ENCODE results near the gene DOCK3.
"Not testable (repeated sequence)": the region's sequence is repeated elsewhere in the genome, so short reads cannot be mapped to it uniquely, and the experiment has no call there.

The DOCK3 gene

DNA sequence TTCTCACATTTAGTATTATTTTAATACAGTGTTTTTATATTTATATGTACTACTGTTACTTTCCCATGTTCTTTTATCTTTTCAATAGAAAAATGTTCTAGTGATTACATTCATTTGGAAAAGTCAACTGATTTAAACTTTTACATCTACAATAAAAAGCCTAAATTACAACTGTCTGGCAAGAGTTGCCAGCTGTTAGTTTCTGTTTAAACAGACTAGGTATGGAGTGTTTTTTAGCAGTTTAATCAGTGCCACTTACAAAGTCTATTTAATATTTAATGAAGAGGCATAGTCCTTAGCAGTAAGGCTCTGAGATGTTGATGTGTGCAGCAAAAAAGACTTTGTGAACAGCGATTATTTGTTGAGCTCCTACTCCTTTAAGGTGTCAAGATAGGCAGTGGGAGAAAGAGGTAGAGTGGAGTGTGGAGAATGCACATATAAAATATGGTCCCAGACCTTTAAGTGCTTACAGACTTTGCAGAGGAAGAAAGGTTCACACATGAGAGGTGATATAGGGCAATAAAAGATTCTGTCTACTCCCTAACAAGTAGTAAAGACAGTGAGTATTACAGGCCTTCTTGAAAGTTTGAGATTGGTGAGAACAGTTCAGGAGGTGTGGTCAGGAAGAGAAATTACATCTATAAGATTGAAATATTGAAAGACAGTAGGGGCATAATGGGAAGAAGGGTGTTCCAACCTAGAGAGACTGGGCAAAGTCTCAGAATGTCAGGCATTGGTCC, 320.5 kb downstream of the DOCK3 start:
- DNase-seq, result no peak

- DNase-seq, result no peak
Observed at GRCh38 chr3:51002495-51002894, 327.8 kb downstream of the DOCK3 start.

GRCh38 chr3:51004235-51004634, 329.5 kb downstream of the DOCK3 start:
- DNase-seq, result no peak

- DNase-seq, result no peak
Observed at GRCh38 chr3:51024121-51024520, 349.4 kb downstream of the DOCK3 start.

DNA sequence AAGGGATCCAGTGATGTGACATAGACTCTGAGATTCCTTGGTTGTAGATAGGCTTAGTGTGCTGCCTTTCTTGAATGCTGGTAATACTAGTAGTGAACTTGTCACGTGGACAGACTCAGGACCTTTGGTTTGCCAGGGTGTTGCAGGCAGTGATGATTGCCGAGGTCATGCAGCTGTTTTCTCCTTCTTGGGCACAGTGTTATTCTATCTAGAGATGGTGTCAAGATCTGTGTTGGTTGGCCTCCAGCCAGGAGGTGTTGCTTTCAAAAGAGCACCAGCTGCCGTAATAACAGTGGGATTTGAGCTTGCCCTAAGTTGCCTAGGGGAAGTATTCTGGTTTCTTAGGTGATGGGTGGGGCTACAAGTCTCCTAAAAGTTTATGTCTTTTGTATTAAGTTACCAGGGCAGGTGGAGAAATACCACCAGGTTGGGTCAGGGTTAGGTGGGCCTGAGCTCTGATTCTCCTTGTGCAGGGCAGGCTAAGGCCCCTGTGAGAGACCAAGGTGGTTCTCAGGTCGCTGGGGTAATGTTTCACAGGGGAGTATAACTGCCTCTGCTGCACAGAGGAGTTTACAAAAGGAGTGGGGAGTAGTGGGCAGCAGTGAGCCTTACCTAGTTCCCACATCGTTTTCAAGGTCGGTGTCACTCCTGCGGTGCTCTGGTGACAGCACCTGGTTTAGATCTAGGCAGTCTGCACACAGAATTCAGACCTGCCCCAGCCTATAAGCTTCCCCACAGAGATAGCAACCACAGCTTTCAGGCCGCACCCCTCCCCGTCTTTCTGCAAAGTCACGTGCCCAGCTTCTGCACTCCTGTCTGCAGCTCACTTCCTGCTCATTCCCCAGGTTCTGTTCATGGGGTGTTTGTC, 350.3 kb downstream of the DOCK3 start:
- no peak for DNase-seq

GRCh38 chr3:51031666-51032065, 356.9 kb downstream of the DOCK3 start:
- no peak for DNase-seq

DNA sequence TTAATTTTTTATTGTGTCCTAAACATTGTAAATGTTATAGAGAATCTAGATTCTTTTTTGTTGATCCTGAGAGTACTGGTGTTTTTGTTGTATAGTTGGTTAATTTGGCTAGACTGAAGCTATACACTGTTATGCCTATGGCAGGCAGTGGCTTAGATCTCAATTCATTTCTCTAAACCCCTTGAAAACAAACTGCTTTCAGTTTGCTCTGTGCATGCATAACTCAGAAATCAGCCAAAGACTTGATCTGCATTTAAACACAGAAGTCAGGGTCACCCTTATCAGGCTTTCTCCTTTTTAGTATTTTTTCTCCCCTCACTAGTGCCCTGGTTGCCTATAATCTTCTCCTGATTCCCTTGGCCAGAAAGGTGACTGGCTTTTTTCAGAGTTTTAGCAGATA, 360.9 kb downstream of the DOCK3 start:
- no peak for DNase-seq

DNA sequence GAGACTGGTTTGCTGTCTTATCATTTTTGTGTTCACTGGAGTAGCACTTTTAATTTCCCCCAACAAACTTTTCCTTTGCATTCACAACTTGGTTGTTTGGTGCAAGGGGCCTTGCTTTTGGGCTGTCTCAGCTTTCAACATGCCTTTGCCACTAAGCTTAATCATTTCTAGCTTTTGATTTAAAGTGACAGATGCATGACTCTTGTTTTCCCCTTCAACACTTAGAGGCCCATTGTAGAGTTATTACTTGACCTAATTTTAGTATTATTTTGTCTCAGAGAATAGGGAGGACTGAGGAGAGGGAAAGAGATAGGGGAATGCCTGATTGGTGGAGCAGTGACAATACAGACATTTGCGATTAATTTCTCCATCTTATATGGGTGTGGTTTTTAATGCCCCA, 370.3 kb downstream of the DOCK3 start:
- DNase-seq, result no peak

DNA sequence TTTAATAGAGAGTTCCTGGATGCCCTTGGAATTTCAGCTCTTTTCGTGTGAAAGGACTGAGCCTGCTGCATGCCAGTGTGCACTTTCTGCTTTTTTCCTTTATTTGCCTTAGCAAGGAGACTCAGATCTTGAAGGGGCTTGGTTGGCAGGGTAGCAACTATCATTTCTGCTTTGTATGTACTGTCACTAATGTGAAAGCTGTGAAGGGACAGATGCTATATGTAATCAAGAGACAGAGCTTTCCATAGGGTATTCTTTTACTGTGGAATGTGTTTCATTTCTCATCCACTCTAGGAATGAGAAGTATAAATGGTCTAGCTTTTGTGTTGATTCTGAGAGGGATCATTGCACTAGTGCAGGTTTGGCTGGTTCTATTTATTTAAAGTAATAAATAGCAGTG, 377.8 kb downstream of the DOCK3 start:
- no peak for DNase-seq

GRCh38 chr3:51057121-51057520, 382.4 kb downstream of the DOCK3 start:
- no peak for DNase-seq

GRCh38 chr3:51063053-51063452, 388.3 kb downstream of the DOCK3 start:
- no peak for DNase-seq

- no peak for DNase-seq
Observed at GRCh38 chr3:51075221-51075775, 400.6 kb downstream of the DOCK3 start.

DNA sequence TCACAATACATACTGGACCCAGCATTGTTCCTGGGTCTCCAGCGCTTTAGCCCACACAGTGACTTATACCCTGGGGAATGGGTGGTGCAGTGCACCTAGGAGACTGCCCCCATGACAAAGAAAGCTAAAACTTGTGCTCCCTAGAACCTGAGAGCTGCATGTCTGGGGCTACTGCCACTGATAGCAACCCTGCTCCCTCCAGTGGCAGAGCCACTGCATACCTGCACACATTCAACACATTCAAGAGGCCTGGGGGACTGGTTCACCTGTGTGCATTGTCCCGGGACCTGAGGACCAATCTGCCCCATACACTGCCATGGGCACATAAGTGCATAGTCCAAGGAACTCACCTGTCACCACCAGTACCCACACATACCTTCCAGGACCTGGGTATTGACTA, 407.6 kb downstream of the DOCK3 start:
- no peak for DNase-seq

- DNase-seq, result no peak
Observed at GRCh38 chr3:51083490-51083889, 408.8 kb downstream of the DOCK3 start.

GRCh38 chr3:51092141-51092540, 417.4 kb downstream of the DOCK3 start:
- not testable (repeated sequence) for DNase-seq

DNA sequence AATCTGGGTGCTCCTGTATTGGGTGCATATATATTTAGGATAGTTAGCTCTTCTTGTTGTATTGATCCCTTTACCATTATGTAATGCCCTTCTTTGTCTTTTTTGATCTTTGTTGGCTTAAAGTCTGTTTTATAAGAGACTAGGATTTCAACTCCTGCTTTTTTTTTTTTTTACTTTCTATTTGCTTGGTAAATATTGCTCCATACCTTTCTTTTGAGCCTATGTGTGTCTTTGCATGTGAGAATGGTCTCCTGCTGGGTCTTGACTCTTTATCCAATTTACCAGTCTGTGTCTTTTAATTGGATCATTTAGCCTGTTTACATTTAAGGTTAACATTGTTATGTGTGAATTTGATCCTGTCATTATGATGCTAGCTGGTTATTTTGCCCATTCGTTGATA, 420.1 kb downstream of the DOCK3 start:
- DNase-seq, result not testable (repeated sequence)

GRCh38 chr3:51099794-51100535, 425.2 kb downstream of the DOCK3 start:
- DNase-seq, result peak; percentile 51 to 66 (median 65)

- DNase-seq, result no peak
Observed at GRCh38 chr3:51100536-51100851, 425.8 kb downstream of the DOCK3 start.

GRCh38 chr3:51102396-51102795, 427.7 kb downstream of the DOCK3 start:
- no peak for DNase-seq

DNA sequence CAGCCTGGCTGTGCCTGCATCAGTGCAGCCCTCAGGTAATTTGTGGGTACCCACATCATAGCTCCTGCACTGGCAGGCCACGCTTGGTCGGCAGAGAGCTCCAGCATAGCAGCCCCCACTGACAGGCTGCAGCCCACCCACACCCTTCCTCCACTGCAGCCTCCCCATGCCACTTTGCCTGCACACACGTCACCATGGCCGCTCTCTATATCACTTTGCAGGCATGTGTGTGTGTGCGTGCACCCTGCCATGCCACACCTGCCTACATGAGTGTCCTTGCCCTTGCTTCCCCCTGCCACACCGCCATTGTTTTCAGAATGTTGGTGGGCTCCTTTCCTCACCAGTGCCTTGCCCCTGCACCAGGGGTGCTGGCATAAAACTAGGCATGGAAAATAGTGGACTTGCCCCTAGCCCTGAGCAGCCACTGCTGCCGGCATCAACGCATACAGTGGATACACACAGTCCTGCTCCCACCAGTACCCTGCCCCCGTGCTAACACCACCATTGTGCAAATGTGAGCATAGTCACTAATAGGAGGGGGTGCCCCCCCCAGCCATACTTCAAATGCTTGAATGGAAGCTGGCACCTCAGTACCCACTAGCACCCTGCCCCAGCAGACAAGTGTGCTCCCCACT, 431.6 kb downstream of the DOCK3 start:
- no peak for DNase-seq

GRCh38 chr3:51110586-51110985, 435.9 kb downstream of the DOCK3 start:
- no peak for DNase-seq

GRCh38 chr3:51122944-51123343, 448.2 kb downstream of the DOCK3 start:
- DNase-seq, result no peak

- no peak for DNase-seq
Observed at GRCh38 chr3:51123531-51123930, 448.8 kb downstream of the DOCK3 start.
